Measurements from ENCODE around the gene SRMS.

GRCh38 chr20:63574829-63575743, 27.5 kb upstream of the SRMS start:
- TF ChIP-seq CTCF (IDR thresholded peaks at IDR 0.05), result no peak
- TF ChIP-seq POLR2A (IDR thresholded peaks at IDR 0.05), result no peak
